Hepatic stellate cell (primary cell): ENCODE data around the gene KCNJ11.

Experiments
- DNase-seq: peaks from one replicate; pipeline ENCODE4 v3.0.0; 2011; ENCODE audit warnings: low spot score

KCNJ11 gene

GRCh38 chr11:17353821-17354600 is 34.4 kb downstream of the KCNJ11 start:
- DNase-seq = no peak

DNA sequence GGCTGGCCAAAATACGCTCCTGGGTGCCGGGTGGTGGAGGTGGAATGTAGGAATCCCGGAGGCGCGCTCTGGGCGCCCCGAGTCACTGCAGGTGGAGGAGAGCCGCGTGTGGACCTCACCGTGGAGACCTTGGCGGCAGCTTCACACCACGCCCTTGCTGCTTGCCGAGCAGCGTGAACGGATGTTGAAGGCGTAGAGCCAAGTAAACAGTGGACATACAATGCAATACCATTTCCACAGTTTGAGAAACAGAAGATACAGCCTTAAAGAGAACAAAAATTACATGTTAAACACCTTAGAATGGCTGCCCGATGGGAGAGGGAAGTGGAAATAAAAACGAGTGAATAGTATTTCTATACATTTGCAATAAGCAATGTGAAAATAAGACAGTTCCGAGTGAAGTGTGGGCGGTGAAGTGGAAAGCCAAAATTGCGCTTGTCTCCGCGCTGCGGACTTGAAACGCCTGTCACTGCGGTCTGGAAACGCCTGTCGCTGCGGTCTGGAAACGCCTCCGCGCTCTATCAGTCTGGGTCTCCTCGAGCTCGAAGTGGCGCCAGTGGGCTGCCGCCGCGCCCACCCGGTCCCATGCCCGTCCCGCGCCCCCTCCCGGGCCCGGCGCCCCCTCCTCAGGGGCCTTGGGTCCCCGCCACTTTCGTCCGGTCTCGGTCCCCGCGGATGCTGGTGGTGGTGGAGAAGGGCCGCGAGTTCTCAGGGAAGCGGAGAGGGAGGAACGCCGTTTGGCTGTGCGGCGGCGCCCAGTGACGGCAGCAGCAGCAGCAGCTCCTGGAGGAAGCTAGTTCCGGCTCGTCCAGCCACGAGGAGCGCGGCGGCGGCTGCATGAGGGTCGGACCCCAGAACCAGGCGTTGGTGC is 35.3 kb downstream of the KCNJ11 start:
- peak; percentile 62 for DNase-seq

DNA sequence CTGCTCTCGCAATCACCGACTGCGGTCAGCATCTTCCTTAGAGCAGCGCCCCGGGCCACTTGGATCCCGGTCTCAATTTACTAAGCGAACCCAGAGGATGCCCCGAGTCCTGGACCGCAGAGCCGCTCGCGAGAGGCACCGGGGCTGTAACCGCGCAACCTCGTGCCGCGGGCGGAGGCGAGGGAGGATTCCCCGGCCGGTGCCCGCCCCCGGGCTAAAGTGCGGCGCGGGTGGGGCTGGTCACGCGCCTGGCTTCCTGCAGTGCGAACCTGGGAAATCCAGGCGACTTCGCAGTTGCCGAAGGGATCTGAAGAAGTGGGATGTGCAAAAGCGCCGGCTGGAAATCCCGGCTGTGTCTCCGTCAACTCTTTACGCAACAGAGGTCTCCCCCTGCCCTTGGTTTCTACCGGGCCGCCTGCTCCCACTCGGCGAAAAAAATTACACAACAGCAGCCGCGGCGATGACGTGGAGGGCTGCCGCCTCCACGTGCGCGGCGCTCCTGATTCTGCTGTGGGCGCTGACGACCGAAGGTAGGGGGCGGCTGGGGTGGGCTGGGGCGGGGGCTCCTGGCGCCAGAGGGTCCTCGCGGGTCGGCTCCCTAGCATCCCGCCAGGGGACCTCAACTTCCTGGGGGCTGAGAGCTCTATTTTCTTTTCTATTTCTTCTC is 36.8 kb downstream of the KCNJ11 start, which contains the start of gene NCR3LG1:
Gene NCR3LG1 (plus strand): TSS at position 291 of the 667 bp plus-strand sequence. CDS start 170 bp downstream, at position 461.
- peak; percentile 61 for DNase-seq

DNA sequence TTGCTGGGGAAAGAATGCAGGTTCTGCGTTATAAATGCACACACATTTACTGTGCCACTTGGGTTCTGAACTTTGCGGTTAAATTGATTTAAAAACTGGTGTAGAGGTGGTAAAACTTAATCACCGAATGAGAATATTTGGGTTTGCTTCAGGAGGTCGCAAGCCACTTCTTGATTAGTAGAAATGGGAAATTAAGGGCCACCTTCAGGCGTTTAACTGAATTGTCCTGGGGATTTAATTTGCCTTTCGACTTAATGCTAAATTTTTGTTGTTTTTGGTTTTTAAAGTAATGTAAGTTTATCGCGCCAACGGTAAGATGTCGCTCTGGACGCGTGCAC is 37.3 kb downstream of the KCNJ11 start:
- no peak for DNase-seq

- no peak for DNase-seq
These were observed 37.8 kb downstream of the KCNJ11 start for GRCh38 chr11:17350455-17351171.

GRCh38 chr11:17347676-17348075 is 40.8 kb downstream of the KCNJ11 start:
- no peak for DNase-seq

GRCh38 chr11:17343907-17344306 is 44.6 kb downstream of the KCNJ11 start:
- peak; percentile 74 for DNase-seq

DNA sequence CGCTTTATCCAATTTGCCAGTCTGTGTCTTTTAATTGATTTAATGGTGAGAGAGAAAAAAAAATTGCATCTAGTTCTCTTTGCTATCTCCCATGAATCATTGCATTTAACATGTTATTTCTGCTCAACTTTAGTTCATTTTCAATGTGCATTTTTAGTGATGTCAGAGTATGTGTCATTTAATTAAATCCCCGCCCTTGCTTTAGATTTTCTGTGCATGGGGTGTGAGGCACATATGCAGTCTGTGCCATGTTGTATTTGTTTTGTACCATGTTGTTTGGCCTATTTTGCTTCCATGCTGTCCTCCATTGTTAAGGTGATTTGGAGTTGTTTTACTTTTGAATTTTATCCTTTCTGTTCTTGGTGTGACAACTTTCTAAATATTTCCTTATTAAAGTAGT is 45.2 kb downstream of the KCNJ11 start:
- DNase-seq = no peak
